NCI-H510A (cell line): ENCODE results near the gene SHISAL2A.

Experiments used
- DNase-seq: peaks from one replicate; lab custom pipeline; 2025; lab: John Stamatoyannopoulos, UW

SHISAL2A gene

DNA sequence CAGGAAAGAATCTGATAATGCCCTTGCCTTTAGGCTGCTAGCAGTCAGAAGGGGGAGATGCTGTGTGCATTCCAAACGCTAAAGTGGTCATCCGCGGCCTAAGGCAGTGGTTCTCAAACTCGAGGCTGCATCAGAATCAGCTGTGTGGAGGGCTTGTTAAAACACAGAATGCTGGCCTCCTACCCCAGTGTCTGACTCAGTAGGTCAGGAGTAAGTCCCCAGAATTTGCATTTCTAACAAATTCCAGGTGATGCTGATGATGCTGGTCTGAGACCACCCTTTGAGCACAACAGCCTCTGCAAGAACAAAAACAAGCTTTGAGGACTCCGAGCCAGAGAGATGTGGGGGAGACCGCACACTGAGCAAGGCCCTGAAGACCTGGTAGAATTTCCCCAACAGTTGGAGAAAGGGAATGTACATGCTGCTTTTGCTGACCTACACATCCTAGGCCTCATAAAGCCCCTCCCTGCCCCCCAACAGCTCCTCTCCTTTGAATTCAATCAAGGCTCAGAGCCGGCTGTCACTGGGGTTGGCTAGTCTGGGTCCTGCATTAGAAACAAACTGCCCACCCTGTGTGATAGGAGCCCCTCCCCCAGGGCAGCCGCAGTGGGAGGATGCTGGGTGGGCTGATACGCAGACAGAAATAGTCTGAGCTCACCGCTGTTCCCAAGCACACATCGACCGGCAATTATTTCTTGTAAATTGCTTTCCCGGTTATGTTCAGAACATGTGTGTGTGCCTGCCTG is 27.1 kb downstream of the SHISAL2A start:
- DNase-seq, result no peak

DNA sequence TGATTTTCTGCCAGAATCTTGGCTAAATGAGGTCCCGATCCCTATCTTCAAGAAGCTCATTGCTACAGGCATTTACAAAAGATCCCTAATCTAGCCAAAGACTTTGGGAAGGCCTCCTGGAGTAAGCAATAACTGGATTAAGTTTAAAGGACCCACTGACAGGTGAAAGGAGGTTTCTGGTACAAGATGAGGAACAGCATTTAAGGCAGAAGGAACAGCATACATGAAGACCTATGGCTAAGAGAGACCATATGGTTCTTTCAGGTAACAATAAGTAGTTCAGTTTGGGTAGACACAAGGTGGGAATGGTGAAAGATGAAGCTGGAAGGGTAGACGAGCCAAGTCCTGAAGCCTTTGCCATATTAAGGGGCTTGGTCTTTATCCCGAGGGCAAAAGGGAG is 27.8 kb downstream of the SHISAL2A start:
- DNase-seq, result no peak

DNA sequence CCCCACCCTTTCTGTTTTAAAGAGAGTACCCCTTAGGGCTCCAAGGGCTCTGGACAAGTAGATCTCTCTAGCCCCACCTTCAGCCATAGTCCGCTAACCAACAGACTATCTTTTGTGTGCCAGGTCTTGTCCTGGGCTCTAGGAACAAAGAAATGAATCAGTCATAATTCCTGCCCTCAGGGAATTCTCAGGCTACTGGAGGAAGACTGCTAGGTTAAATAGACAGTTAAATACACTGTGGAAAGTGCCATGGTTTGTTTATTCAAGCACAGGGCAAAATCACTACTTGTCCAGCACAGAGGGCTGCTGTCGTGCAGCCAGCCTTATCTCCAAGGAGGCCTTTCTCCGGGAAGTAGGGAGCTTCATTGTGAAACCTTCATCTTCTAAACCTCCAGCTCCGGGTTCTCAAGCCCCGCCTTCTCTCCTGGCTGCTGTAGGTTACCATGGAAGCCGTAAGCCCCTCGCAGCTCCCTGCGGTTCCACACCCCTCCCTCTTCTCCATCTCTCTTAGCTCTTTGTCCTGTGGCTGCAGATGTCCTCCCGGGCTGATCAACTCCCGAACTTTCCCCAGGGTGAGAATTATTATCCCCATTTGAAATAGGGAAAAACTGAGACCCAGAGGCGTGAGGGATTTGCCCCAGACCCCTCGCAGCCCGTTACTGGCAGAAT is 29.8 kb downstream of the SHISAL2A start:
- DNase-seq, result no peak

DNA sequence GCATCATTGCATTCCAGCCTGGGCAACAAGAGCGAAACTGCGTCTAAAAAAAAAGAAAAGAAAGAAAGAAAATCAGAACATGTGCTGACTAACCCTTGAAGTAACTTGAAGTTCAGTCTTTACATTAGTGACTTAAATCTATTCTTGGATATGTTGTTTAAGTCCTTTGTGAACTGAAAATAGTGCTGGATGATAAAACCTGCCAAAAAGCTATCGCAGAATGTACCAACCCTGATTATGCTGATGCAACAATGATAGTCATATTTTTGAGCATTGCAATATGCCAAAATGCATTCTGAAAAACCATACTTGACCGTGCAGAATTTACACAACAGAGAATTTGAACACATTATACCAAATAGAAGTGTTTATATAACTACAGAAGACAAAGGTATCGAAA is 30.7 kb downstream of the SHISAL2A start:
- no peak for DNase-seq

DNA sequence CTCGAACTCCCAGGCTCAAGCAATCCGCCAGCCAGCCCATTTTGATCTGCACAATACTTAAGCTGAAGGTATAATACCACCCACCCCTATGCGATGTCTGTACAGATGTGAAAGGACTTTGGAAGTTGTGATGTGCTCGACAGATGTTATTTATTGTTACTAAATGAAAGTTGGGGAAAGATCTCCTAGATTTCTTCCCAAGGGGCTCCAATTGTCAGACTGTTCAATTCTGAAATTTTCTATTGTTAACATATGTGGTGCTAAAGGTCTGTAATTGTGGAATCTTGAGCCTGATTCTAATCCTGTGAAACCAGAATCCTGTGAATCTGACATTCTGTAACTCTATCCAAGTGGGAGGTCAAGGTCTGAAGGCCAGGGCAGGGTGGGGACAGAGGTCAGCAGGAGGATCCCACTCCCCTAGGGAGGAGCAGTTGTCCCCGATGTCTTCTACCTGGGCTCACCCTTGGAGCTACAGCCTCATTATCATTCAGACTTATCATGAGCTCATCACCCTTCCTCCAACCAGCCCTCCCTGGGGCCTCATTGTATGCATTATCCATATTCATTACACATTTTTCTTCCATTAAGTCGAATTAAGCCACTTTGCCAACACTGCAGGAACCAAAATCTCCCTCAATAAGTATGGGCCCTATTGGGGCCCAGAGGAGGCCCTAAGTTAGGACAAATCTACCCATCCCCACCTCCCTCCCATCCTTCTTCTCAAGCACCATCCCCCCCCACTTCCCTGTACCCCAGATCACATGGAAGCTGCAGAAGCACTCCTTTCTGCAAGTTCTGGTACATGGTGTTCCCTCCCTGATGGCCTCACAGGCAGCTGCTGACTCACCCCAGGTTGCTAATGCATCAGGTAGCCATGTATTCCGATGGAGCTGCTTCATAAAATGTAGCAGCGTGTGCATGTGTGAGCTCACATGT is 32.3 kb downstream of the SHISAL2A start:
- DNase-seq, result no peak

DNA sequence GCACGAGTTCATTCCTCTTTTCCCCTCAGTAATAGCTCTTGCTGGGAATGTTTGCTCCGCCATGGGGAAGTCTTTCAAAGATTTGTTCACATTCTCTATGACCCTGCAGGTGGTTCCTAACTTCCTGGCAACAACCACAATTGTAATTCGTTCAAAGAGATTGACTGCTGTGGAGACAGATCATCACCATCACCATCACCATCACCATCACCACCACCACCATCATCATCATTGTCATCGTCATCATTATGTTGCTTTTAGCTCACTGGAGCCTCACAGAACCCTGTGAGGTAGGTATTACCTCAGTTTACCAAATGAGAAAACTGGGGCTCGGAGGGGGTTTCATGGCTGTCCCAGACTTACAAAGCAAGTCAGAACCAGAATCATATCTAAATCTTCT is 34.3 kb downstream of the SHISAL2A start:
- DNase-seq, result no peak

DNA sequence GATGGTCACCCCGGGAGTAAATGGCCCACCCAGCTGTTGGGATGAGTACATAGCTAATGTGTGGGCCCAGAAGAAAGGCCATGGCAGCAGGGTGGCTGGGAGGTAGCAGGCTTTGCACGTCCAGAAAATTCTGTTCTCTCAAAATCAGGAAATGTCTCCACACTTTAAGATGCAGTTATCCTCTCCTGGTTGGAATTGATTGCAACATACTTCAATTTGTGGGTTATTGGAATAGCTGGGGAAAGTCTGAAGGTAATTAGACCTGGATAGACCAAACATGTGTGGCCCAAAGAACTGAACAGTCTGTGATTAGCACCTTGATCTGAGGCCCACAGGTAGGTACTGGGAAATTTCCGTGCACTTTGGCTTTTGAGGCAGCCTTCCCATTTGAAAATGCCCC is 35.0 kb downstream of the SHISAL2A start:
- no peak for DNase-seq

DNA sequence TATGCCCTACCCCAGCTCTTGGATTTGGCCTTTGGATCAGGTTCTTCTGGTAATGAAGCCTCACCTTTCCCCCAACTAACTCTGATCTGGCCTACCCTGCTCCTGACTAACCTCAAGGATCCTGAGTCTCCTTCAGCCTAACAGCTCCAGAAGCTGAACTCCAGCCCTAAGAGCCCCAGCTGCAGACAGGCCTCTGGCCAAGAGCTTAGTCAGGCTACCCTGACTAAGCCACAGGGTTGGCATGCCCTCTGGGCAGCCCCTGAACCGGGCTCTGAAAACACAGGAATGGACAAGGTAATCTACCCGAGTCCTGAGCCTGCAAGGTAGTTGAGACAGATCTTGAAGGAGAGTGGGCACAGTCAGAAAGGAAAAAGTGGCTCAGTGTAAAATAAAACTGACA is 35.7 kb downstream of the SHISAL2A start:
- DNase-seq, result no peak

DNA sequence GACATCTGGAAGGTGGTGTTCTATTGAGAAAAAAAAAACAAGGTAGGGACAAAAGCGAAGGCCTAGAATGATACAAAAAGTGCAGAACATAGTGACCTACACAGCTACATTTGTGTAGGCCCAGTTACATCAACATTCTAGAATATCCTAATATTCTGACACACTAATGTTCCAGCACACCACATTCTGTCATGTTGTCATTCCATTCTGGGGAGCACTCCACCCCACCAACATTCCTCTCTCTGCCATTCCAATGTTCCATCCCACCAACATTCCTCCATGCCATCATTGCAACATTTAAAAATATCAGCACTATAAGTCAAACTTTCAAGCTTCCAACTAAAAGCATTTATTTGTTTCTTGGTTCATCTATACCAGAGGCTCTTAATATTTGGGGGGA is 36.7 kb downstream of the SHISAL2A start:
- no peak for DNase-seq

DNA sequence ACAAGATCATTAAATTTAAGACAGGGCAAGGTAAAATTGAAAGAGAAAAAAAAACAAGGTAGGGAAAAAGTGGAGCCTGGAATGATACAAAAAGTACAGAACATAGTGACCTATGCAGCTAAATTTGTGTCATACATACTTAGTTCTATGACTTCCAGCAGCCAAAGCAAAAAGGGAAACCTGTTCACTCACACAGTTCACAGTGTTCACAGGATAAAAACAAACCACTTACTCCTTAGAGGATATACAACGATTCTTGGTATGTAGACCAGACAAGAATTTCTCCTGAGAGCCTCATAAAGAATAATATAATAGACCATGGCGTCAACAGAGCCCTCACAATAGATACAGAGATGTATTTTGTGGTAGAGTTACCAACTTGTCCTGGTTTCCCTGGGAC is 37.6 kb downstream of the SHISAL2A start:
- no peak for DNase-seq

DNA sequence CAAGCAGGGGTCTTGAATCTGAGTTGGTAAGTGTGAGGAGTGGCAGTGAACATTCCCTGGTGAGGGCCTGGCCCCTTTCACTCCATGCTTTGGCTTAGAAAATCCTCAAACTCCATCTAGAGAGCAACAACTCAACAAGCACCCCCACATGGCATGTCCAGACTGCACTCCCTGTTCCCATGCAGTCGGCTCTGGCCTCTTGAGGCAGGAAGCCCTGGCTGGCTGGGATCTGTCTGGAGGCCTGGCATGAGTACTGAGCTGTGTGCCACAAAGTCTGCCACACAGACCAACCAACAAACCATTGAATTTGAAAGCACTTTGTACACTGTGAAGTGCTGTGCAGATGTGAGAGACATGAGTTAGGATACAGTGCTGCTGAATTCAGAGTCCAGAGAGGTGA is 40.0 kb downstream of the SHISAL2A start:
- DNase-seq, result no peak

DNA sequence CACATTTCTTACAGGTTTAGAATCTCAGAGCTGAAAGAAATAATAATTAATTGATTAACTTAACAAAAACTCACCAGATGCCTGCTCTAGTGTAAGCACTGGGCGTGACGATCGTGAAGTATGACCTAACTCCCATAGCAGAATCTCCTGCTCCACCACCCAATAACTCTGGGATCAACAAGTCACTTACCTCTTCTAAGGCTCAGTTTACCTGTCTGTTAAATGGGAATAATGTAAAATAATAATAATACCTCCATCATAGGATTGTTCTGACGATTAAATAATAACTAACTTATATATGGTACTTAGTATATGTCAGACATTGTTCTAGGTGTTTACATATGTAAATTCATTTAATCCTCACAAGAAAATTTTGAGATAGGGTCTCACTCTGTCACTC is 40.5 kb downstream of the SHISAL2A start:
- DNase-seq, result no peak

DNA sequence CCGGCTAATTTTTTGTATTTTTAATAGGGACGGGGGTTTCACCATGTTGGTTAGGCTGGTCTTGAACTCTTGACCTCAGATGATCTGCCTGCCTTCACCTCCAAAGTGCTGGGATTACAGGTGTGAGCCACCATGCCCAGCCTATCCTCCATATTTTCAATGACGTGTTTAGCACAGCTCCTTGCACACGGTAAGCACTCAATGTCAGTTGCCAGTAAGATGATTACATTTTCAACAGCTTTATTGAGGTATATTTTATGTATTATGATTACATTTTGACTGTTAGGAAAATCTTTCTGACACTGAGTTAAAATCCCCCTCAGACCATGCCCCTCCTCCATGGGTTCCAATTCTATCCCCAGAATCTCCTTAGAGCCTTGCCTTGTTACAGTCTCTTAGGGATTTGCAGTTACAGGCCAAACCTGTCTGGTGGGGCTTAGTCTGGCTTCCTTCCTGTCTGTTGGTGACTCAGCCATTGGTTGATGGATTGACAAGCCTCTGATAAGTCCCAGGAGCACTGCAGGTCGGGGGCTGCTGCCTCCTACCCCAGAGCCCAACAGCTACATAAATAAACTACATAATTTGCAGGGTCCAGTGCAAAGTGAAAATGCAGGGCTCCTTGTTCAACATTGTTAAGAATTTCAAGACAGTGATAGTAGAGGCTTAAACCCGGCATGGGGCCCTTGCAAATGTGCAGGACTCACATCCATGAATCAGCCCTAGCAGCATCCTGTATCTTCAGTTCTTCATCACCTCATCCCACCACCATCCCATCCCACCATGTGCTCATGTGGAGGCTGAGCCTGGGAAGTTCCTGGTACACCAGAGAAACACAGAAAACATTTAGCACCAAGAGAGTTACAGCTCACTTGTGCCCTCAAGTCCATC is 41.8 kb downstream of the SHISAL2A start:
- DNase-seq, result no peak

DNA sequence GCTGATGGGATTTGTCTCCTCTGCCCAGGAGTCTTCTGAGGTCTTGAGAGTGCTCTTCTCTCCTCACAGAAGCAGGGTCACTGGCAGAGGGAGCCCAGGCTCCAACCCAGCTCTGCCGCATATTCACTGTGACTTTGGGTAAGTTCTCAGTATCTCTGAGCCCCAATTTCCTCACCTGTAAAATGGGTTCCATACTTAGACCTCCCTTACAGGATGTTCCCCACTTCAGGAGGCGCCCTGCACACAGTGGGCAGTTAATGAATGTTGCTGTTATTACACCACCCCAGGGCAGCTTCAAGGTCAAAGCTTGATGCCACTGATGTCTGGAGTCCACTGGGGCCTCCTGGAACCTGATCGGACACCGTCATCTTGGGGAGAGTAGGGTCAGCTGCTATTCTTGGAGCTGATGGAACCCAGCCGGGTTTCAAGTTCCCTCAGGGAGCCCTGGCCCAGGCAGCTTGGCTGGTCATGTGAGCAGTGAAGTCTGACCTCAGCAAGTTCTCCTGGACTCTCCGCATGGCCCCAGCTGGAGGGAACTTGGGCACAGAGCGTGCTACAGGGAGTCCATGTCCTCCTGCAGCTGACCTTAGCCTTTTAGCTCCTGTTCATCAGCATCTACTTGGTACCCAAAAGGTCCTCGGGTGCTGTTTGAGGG is 43.4 kb downstream of the SHISAL2A start:
- no peak for DNase-seq

DNA sequence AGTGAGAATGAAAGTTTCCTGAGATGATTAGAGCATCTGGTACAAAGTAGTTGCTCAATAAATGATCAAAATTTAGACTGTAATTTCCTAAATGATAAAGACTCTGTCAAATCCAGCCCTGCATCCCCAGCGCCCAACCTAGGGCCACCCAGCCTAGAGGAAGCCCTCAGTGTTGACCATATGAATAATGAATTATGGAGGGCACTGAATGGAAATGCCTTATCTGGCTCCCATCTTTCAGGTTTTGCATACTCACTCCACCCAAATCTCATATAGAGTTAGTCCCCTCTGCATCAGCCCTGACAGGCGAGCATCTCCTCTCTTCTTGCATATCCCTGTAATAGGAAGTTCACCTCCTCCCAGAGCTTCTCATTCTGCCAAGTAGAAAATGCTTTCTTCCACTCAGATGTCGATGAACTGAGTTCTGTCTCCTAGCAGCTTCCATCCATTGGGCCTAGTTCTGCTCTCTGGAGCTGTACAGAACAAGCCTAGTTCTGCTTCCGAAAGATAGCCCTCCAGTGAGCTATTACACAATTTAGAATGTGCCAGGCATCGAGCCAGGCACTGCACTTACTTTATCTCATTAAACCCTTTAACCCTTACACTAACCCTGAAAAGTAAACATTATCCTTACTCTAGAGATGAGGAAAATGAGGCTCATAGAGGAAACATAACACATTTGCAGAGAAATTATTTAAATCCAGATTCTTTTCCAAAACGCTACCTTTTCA is 44.3 kb downstream of the SHISAL2A start:
- no peak for DNase-seq

DNA sequence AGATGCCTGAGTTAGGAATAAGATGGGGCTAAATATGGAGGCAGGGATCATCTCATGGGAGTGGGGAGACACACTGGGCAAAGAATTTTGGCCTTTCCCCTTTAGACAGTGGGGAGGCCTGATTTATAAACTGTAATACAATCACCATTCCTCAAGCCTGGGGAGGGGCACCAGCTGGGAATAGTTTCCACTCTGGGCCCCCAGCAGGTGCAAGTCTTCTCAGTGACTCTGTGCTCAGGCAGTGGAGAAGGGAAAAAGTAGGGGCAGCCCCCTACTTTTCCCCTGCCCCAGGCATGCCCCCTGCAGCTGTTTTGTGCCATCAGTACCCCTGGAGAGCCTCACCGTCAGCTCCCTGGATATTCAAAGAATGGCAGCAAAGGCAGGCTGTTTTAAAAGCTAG is 46.1 kb downstream of the SHISAL2A start:
- DNase-seq, result no peak

DNA sequence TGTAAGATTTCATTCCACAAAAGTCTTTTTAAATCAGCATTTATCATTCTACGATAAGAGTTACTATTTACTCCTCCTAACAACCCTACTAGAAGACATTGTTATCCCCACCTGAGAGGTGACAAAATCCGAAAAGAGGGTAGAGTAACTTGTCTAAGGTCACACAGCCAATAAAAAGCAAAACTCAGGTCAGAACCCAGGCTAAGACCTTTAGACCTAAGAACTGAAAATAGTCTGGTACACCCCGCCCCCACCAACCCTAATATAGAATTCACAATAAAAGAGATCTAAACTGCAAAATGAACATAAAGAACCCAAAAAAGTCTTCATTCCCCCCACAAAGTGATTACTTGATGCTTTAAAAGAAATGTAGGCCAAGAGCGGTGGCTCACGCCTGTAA is 46.5 kb downstream of the SHISAL2A start:
- DNase-seq, result no peak

DNA sequence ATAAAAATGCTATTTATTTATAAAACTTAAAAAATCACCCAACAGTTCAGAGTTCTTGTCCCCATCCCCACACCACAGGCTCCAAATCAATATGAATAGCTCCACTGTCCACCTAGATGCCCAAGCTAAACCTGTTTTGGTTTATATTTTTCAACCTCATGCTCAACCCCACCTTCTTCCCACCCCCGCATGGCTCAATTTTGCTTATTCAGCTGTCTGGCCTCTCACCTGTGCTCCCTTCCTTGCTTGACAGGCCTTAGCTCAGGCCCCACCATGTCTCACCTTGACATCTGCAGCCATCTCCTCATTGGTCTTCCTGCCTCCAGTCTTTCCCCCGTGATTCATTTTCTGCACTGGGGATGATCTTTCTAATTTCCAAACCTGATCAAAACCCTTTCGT is 47.4 kb downstream of the SHISAL2A start:
- DNase-seq, result no peak

DNA sequence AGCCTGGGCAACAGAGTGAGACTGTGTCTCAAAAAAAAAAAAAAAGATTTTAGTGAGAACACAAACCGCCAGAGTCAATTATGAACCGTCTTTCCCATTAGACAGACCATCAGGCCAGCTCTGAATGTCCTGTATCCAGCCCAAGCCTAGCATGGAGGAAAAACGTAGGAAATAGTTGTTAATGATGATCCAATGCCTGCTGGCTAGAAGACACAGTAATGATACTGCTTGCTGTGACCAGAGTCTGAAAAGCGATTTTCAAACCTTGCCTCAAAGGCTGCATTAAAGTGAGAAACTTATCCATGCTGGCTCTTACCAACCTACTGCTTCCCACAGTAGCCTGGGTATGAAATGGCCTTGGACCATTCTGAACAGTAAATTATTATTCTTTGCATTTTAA is 48.2 kb downstream of the SHISAL2A start:
- no peak for DNase-seq

DNA sequence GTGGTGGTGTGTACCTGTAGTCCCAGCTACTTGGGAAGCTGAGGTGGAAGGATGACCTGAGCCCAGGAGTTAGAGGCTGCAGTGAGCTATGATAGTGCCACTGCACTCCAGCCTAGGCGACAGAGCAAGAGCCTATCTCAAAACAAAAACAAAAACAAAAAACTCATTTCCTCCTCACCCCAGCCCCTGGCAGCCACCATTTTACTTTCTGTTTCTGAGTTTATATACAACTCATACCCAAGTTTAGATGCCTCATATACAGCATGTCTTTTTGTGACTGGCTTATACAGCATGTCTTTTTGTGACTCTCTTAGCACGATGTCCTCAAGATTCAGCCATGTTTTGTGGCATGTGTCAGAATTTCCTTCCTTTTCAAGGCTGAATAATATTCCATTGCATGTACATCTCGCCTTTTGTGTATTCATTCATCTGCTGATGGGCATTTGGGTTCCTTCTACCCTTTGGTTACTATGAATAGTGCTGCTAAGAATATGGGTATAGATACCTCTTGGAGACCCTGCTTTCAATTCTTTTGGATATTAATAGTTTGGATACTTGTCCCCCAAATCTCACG is 50.5 kb downstream of the SHISAL2A start:
- no peak for DNase-seq
